GM23248 (cell line): Measurements from ENCODE around the gene ACSS1. TPM values are rescaled to one million over a fixed set of nuclear protein-coding genes. Genes with fewer than 3 reads are reported as not detected.
A peak's percentile ranks its signal among the peaks of the same experiment; 100 is the strongest.

Experiments used
- DNase-seq: peaks from one replicate; pipeline ENCODE4 v3.0.0-alpha.2; 2015
- H2AFZ ChIP-seq: fragments of 200-600 bp; sonication (generic); 2 replicates; pipeline ENCODE4 v1.6.1; 2016; ENCODE audit warnings: antibody characterized with exemption
- H3F3A ChIP-seq: fragments of 200-600 bp; sonication (generic); 2 replicates; pipeline ENCODE4 v1.6.1; 2016; ENCODE audit warnings: mild to moderate bottlenecking, antibody characterized with exemption, mixed run types; ENCODE audit not compliant: insufficient read depth
- H3K27ac ChIP-seq: fragments of 200-600 bp; sonication (generic); 2 replicates; pipeline ENCODE4 v1.5.1; 2016; ENCODE audit warnings: mild to moderate bottlenecking
- H3K27me3 ChIP-seq: fragments of 200-600 bp; sonication (generic); replicated peaks from 2 replicates; pipeline ENCODE4 v1.6.1; 2016; ENCODE audit warnings: mild to moderate bottlenecking; ENCODE audit not compliant: insufficient read depth
- H3K36me3 ChIP-seq: fragments of 200-600 bp; sonication (generic); 2 replicates; pipeline ENCODE4 v1.6.1; 2016; ENCODE audit warnings: low read depth, mild to moderate bottlenecking
- H3K4me1 ChIP-seq: fragments of 200-600 bp; sonication (generic); 2 replicates; pipeline ENCODE4 v1.6.1; 2016; ENCODE audit warnings: mild to moderate bottlenecking; ENCODE audit not compliant: insufficient read depth
- H3K4me2 ChIP-seq: fragments of 200-600 bp; sonication (generic); one replicate; pipeline ENCODE4 v1.6.1; 2016; ENCODE audit warnings: mild to moderate bottlenecking; ENCODE audit not compliant: unreplicated experiment
- H3K4me3 ChIP-seq: fragments of 200-600 bp; sonication (generic); 2 replicates; pipeline ENCODE4 v1.5.1; 2016; ENCODE audit warnings: mild to moderate bottlenecking
- H3K79me2 ChIP-seq: fragments of 200-600 bp; sonication (generic); 2 replicates; pipeline ENCODE4 v1.6.1; 2016; ENCODE audit warnings: mild to moderate bottlenecking; ENCODE audit not compliant: insufficient read depth
- H3K9ac ChIP-seq: fragments of 200-600 bp; sonication (generic); 2 replicates; pipeline ENCODE4 v1.6.1; 2016; ENCODE audit warnings: mild to moderate bottlenecking
- H3K9me2 ChIP-seq: fragments of 200-600 bp; sonication (generic); 2 replicates; pipeline ENCODE4 v1.6.1; 2016; ENCODE audit warnings: mixed run types, mild to moderate bottlenecking, moderate library complexity; ENCODE audit not compliant: insufficient read depth
- H3K9me3 ChIP-seq: fragments of 200-600 bp; sonication (generic); one replicate; pipeline ENCODE4 v1.6.1; 2017; ENCODE audit warnings: low read depth
- H4K20me1 ChIP-seq: fragments of 200-600 bp; sonication (generic); 2 replicates; pipeline ENCODE4 v1.6.0; 2016; ENCODE audit not compliant: insufficient read depth
- EZH2 ChIP-seq: fragments of 200-600 bp; sonication (generic); IDR thresholded peaks from 2 replicates; pipeline ENCODE4 v1.6.1; 2018; ENCODE audit warnings: antibody characterized with exemption, mild to moderate bottlenecking; ENCODE audit not compliant: insufficient read depth, poor library complexity, severe bottlenecking
- EZH2phosphoT487 ChIP-seq: fragments of 200-600 bp; sonication (generic); IDR thresholded peaks from 2 replicates; pipeline ENCODE4 v1.6.1; 2018; ENCODE audit warnings: antibody characterized with exemption, moderate library complexity, mild to moderate bottlenecking, low read depth; ENCODE audit not compliant: insufficient read depth
- WGBS, 2 experiments: methylation state at CpG; one replicate each; pipeline ENCODE4 v1.1.6; 2015 to 2017; ENCODE audit warnings: low lambda C conversion rate in 2 of 2, low coverage in 1 of 2; ENCODE audit errors: missing lambda C conversion rate in 2 of 2; 5-methylcytosine and 5-hydroxymethylcytosine counted together
- in situ Hi-C: fragments of 300-500 bp; cut with MboI; formaldehyde crosslinking; loops from 2 replicates; pipeline ENCODE4 v1.15.0; 2020
- polyA plus RNA-seq: library from polyadenylated mRNA; unstranded; fragments of >200 nt; fragmentation: Nextera tagmentation; extraction: Ambion mirVana; gene quantifications from 2 replicates; pipeline ENCODE4 v1.2.1, GENCODE V29; 2016
- total RNA-seq: library from RNA; depleted of rRNA; stranded (reverse); fragments of >200 nt; shearing (Covaris generic); gene quantifications from 2 replicates; pipeline ENCODE4 v1.2.3, GENCODE V29; 2014

ACSS1 gene
- total and polyA plus RNA-seq, 2 experiments from 2014 or later = 0.94 to 1.1 TPM

DNA sequence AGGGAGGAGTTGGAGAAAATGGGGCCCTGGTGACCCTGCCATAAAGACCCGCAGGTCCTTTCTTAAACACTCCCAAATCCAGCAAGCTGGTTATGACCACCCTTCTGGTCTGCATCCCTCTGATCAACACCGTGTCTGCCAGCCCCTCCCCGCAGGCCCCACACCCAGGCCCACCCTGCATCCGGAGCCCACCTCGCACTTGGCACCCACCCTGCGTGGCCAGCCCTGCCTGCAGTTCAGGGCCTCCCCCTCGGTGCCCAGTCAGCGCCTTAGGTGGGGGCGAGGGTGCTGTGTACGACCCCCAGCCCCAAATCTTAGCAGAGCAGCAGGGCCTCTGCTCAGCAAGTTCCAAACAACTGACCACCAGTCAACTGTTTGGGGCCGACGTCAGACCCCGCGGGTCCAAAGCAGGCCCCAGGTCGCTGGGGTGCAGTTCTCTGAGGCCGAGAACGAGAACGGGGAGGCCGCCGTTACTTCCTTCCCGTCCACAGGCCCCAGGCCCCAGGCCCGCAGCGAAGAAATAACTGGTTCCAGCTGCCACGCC is 1.2 kb downstream of the ACSS1 start:
- Histone ChIP-seq H3K4me1 (peaks cover 30% of the 10 kb centered on the region), H4K20me1 (no peaks in the 10 kb centered on the region), H3K4me2 (peak overlapping the region; percentile 96), H3F3A (peaks cover 15% of the 10 kb centered on the region; the same call in 1 of the 2 replicates), H3K4me3 (peak overlapping the region; percentile 70), H3K79me2 (no peaks in the 10 kb centered on the region), H3K27ac (no peak overlapping the region), H2AFZ (peak overlapping the region; percentile 82), H3K9ac (peak overlapping the region; percentile 69), H3K9me2 (no peaks in the 10 kb centered on the region), H3K36me3 (no peaks in the 10 kb centered on the region), H3K27me3 (peaks cover 16% of the 10 kb centered on the region), H3K9me3 (no peaks in the 10 kb centered on the region)
- DNase-seq = no peak
- WGBS, 2 experiments = 12 to 13% methylated on average over 21 to 24 of the region's 24 CpGs
- in situ Hi-C loops = no loop called here
- TF ChIP-seq EZH2 (no peak), EZH2phosphoT487 (no peak)

DNA sequence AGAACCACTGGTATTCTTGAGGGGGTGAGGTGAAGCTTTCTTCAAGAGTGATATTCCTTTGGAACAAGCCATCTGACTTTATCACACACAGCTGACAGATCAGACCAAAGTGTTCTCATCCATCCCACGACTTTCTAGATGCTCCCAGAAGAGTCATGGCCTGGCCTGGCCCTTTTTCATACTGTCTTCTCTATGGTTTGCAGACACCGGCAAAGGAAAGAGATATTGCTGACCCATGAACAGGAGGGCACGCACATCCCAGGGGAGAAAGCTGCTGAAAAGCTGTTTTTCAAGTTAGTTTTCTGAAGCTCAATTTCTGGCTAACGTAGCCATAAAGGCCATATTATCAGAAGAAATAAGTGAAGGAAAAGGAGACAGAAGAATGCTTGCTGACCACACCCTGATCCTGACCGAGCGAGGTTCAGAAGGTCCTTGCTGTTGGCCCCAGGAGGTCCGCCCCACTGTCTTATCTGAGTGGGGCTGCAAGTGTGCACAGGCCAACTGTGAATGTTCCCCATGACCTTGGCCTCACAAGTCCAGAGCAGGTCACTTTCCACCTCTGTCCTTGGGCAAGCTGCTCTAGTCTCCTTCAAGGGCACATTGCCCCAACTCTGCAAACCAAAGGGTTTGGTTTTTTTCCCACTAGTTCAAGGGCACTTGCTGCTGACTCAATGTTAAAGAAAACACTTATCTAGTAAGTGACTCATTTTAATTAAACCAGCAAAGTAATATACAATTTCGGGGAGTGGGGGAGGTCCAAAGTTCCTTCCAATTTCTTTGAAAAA is 2.0 kb downstream of the ACSS1 start:
- H3K9me3 ChIP-seq = no peaks in the 10 kb centered on the region
- H3K9ac ChIP-seq = no peak overlapping the region
- no peaks in the 10 kb centered on the region for H3K79me2 ChIP-seq
- H3K27me3 ChIP-seq = peaks cover 10% of the 10 kb centered on the region
- TF ChIP-seq EZH2phosphoT487 = no peak
- TF ChIP-seq EZH2 = no peak
- no peaks in the 10 kb centered on the region for H4K20me1 ChIP-seq
- H3K36me3 ChIP-seq = no peaks in the 10 kb centered on the region
- WGBS, 2 experiments = 70 to 73% methylated on average over 8 of the region's 8 CpGs
- H3K4me2 ChIP-seq = no peak overlapping the region
- H3K9me2 ChIP-seq = no peaks in the 10 kb centered on the region
- no peak overlapping the region for H3K27ac ChIP-seq
- H3F3A ChIP-seq = peaks cover 15% of the 10 kb centered on the region; the same call in 1 of the 2 replicates
- DNase-seq = peak; percentile 39
- H2AFZ ChIP-seq = no peak overlapping the region
- in situ Hi-C loops = no loop called here
- H3K4me3 ChIP-seq = no peak overlapping the region
- H3K4me1 ChIP-seq = peaks cover 30% of the 10 kb centered on the region

DNA sequence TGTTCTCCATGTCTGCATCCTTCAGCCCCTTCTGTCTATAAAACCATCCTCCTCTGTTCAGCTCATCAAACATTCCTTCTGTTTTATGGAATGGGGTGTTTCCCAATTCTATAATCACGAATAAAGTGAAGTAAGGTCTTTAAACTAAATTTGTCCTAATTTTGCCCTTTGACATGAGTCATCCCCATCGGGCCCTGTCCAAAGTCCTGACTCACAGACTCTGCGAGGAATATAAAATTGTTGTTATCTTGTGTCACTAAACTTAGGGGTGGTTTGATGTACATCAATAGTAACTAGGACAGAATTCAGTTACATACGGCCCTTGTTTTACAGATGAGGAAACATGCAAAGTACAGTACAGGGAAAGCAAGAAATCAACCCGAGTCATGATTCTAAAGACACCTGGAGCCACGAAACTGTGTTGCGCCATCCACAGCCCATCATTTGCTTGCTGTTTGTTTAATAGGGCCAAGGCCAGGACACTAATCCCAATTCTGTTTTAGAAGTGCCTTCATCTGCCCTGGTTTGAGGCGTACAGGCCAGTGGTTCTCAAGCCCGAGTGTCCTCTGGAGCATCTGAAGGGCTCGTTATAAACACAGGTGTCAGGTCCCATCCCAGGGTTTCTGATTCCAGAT is 2.8 kb downstream of the ACSS1 start:
- no peaks in the 10 kb centered on the region for H3K79me2 ChIP-seq
- H3K27me3 ChIP-seq = peaks cover 2% of the 10 kb centered on the region; the same call in 1 of the 2 replicates
- no peaks in the 10 kb centered on the region for H3K36me3 ChIP-seq
- WGBS, 2 experiments = 56 to 58% methylated on average over 10 of the region's 10 CpGs
- peak; percentile 77 for DNase-seq
- H3K9ac ChIP-seq = no peak overlapping the region
- no peak overlapping the region for H2AFZ ChIP-seq
- no peak overlapping the region for H3K4me3 ChIP-seq
- H3F3A ChIP-seq = peaks cover 15% of the 10 kb centered on the region; the same call in 1 of the 2 replicates
- H3K9me2 ChIP-seq = no peaks in the 10 kb centered on the region
- no peak for TF ChIP-seq EZH2phosphoT487
- H3K4me1 ChIP-seq = peaks cover 30% of the 10 kb centered on the region
- no peak overlapping the region for H3K4me2 ChIP-seq
- no peaks in the 10 kb centered on the region for H3K9me3 ChIP-seq
- H3K27ac ChIP-seq = no peak overlapping the region
- in situ Hi-C loops = no loop called here
- H4K20me1 ChIP-seq = no peaks in the 10 kb centered on the region

DNA sequence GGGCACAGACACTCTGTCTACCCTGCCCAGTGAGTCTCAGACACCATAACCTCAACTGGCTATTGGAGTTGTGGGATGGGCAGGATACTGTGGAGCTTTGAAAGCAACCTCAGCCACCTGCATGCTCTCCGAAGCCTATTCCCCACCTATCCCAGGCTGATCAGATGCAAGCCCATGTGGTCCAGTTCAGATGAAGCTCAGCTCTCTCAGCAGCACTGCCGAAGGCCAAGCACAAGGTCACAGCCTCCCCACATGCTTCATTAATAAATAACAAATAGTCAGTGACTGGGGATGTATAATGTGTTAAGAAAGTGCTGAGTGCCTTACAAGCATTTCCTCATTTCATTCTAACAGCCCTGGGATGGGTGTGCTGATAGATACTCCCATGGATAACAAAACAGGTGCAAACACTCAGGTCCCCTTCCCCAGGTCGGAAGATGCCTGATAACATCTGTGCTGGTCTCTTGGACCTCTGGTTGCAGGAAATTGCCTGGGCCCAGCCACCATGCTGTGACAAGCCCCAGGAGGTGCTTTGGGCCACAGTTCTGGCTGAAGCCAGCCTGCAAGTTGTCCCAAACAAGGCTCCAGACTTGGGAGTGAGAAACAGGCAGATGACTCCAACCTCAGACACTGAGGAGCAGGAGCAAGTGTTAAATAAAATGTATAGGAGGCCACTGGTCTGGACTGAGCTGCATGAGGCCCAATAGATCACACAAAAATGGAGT is 3.7 kb downstream of the ACSS1 start:
- no peak overlapping the region for H3K9ac ChIP-seq
- WGBS, 2 experiments = 60 to 68% methylated on average over 3 of the region's 3 CpGs
- no peak overlapping the region for H3K4me2 ChIP-seq
- H3K4me1 ChIP-seq = peaks cover 30% of the 10 kb centered on the region
- H3K4me3 ChIP-seq = no peak overlapping the region
- H3K36me3 ChIP-seq = no peaks in the 10 kb centered on the region
- no peaks in the 10 kb centered on the region for H3K79me2 ChIP-seq
- DNase-seq = no peak
- H3K27me3 ChIP-seq = no peaks in the 10 kb centered on the region
- H3K27ac ChIP-seq = no peak overlapping the region
- H4K20me1 ChIP-seq = no peaks in the 10 kb centered on the region
- peaks cover 15% of the 10 kb centered on the region; the same call in 1 of the 2 replicates for H3F3A ChIP-seq
- TF ChIP-seq EZH2phosphoT487 (no peak), EZH2 (no peak)
- H2AFZ ChIP-seq = no peak overlapping the region
- H3K9me3 ChIP-seq = no peaks in the 10 kb centered on the region
- H3K9me2 ChIP-seq = no peaks in the 10 kb centered on the region
- in situ Hi-C loops = no loop called here
